HL-60 (cell line): ENCODE results near the gene CCDC40.

Source experiments
- DNase-seq, 2 experiments: peaks; one replicate each; pipeline ENCODE4 v3.0.0-alpha.2; 2010 to 2020; ENCODE audit warnings: low read depth in 1 of 2, low spot score in 1 of 2
- H3K27ac ChIP-seq: fragments of 250-450 bp; sonication (Bioruptor Pico); replicated peaks from 2 replicates; pipeline ENCODE4 v1.5.1; 2020; ENCODE audit warnings: mild to moderate bottlenecking, moderate library complexity
- H3K27me3 ChIP-seq: fragments of 250-450 bp; sonication (Bioruptor Pico); 2 replicates; pipeline ENCODE4 v1.5.1; 2021; ENCODE audit warnings: mild to moderate bottlenecking, moderate library complexity; ENCODE audit not compliant: insufficient read depth, poor library complexity, severe bottlenecking
- H3K4me3 ChIP-seq: replicated peaks from 2 replicates; pipeline ENCODE4 v1.5.1; 2011; ENCODE audit warnings: mild to moderate bottlenecking, control low read depth, low read length; ENCODE audit not compliant: insufficient read depth
- CTCF ChIP-seq: IDR thresholded peaks from one replicate; pipeline ENCODE4 v1.5.1; 2011; ENCODE audit warnings: low read length, control low read depth, inconsistent platforms; ENCODE audit not compliant: insufficient read depth
- GABPA ChIP-seq: IDR thresholded peaks from 2 replicates; pipeline ENCODE4 v1.6.1; 2012; ENCODE audit warnings: low read depth
- POLR2AphosphoS5 ChIP-seq: IDR thresholded peaks from 2 replicates; pipeline ENCODE4 v1.6.1; 2012; ENCODE audit warnings: low read depth
- SPI1 ChIP-seq: IDR thresholded peaks from 2 replicates; pipeline ENCODE4 v1.6.1; 2012; ENCODE audit warnings: low read depth, mild to moderate bottlenecking, borderline replicate concordance
- TF ChIP-seq, protein P1 (sequence below): IDR thresholded peaks from 2 replicates; pipeline ENCODE4 v1.6.1; 2012; ENCODE audit warnings: low read depth; ENCODE audit not compliant: insufficient replicate concordance

CCDC40 gene

GRCh38 chr17:80101011-80101945 lies 64.8 kb downstream of the CCDC40 start, which contains the start of gene GAA:
Gene GAA, plus strand, starts transcription at chr17:80101581. Its CDS starts 3,006 bp downstream, at chr17:80104587.
- H3K27ac ChIP-seq, result peak within 1 kb of the TSS; percentile 52
- DNase-seq, result peak; percentile 67 to 70
- TF ChIP-seq CTCF (peak; percentile 45), POLR2AphosphoS5 (no peak), SPI1 (no peak), GABPA (no peak)
- peaks cover 11% of the 10 kb centered on the region for H3K27me3 ChIP-seq
- H3K4me3 ChIP-seq, result peak within 1 kb of the TSS; percentile 92

GRCh38 chr17:80101946-80102663 lies 65.7 kb downstream of the CCDC40 start:
- peak in 1 of 2 experiments; percentile 42 for DNase-seq
- no peak for TF ChIP-seq SPI1
- no peak for TF ChIP-seq GABPA
- TF ChIP-seq, protein P1, sequence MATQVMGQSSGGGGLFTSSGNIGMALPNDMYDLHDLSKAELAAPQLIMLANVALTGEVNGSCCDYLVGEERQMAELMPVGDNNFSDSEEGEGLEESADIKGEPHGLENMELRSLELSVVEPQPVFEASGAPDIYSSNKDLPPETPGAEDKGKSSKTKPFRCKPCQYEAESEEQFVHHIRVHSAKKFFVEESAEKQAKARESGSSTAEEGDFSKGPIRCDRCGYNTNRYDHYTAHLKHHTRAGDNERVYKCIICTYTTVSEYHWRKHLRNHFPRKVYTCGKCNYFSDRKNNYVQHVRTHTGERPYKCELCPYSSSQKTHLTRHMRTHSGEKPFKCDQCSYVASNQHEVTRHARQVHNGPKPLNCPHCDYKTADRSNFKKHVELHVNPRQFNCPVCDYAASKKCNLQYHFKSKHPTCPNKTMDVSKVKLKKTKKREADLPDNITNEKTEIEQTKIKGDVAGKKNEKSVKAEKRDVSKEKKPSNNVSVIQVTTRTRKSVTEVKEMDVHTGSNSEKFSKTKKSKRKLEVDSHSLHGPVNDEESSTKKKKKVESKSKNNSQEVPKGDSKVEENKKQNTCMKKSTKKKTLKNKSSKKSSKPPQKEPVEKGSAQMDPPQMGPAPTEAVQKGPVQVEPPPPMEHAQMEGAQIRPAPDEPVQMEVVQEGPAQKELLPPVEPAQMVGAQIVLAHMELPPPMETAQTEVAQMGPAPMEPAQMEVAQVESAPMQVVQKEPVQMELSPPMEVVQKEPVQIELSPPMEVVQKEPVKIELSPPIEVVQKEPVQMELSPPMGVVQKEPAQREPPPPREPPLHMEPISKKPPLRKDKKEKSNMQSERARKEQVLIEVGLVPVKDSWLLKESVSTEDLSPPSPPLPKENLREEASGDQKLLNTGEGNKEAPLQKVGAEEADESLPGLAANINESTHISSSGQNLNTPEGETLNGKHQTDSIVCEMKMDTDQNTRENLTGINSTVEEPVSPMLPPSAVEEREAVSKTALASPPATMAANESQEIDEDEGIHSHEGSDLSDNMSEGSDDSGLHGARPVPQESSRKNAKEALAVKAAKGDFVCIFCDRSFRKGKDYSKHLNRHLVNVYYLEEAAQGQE, result no peak
- TF ChIP-seq CTCF, result no peak
- no peak for TF ChIP-seq POLR2AphosphoS5
- H3K4me3 ChIP-seq, result peak overlapping the region; percentile 92
- peaks cover 13% of the 10 kb centered on the region for H3K27me3 ChIP-seq
- peak overlapping the region; percentile 52 for H3K27ac ChIP-seq

DNA sequence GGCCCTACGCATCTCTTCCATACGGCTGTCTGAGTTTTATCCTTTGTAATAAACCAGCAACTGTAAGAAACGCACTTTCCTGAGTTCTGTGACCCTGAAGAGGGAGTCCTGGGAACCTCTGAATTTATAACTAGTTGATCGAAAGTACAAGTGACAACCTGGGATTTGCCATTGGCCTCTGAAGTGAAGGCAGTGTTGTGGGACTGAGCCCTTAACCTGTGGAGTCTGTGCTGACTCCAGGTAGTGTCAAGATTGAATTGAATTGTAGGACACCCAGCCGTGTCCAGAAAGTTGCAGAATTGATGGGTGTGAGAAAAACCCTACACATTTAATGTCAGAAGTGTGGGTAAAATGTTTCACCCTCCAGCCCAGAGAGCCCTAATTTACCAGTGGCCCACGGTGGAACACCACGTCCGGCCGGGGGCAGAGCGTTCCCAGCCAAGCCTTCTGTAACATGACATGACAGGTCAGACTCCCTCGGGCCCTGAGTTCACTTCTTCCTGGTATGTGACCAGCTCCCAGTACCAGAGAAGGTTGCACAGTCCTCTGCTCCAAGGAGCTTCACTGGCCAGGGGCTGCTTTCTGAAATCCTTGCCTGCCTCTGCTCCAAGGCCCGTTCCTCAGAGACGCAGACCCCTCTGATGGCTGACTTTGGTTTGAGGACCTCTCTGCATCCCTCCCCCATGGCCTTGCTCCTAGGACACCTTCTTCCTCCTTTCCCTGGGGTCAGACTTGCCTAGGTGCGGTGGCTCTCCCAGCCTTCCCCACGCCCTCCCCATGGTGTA lies 66.4 kb downstream of the CCDC40 start:
- no peak overlapping the region for H3K27ac ChIP-seq
- no peak overlapping the region for H3K4me3 ChIP-seq
- TF ChIP-seq POLR2AphosphoS5 (no peak), GABPA (no peak), CTCF (no peak), SPI1 (no peak)
- TF ChIP-seq, protein P1, result no peak

More for the DNA sequence above, 66.4 kb downstream of the CCDC40 start:
- peaks cover 13% of the 10 kb centered on the region for H3K27me3 ChIP-seq
- no peak for DNase-seq
